HL-60 (cell line): ENCODE measurements around the gene TNFRSF12A.

Experiments used
- GABPA ChIP-seq: IDR thresholded peaks from 2 replicates; pipeline ENCODE4 v1.6.1; 2012; ENCODE audit warnings: low read depth
- POLR2AphosphoS5 ChIP-seq: IDR thresholded peaks from 2 replicates; pipeline ENCODE4 v1.6.1; 2012; ENCODE audit warnings: low read depth
- SPI1 ChIP-seq: IDR thresholded peaks from 2 replicates; pipeline ENCODE4 v1.6.1; 2012; ENCODE audit warnings: low read depth, mild to moderate bottlenecking, borderline replicate concordance
- TF ChIP-seq, protein P1 (sequence below): IDR thresholded peaks from one replicate; pipeline ENCODE4 v1.5.1; 2011; ENCODE audit warnings: low read length, control low read depth, inconsistent platforms; ENCODE audit not compliant: insufficient read depth
- TF ChIP-seq, protein P2 (sequence below): IDR thresholded peaks from 2 replicates; pipeline ENCODE4 v1.6.1; 2012; ENCODE audit warnings: low read depth; ENCODE audit not compliant: insufficient replicate concordance

DNA sequence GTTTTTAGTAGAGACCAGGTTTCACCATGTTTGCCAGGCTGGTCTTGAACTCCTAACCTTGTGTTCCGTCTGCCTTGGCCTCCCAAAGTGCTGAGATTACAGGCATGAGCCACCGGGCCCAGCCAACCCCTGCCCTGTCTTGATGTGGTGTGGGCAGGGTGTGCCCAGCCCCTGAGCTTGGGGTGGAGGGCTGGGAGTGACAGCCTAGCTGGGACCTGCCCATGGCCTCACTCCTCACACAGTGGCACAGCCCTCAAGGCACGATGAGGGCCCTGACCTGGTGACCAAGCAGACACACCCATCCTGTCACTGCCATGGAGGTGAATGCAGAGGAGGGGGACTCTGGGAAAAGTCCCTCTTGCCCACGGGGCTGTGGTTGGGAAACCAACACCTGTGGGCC lies 48.3 kb downstream of the TNFRSF12A start:
- TF ChIP-seq, protein P1, sequence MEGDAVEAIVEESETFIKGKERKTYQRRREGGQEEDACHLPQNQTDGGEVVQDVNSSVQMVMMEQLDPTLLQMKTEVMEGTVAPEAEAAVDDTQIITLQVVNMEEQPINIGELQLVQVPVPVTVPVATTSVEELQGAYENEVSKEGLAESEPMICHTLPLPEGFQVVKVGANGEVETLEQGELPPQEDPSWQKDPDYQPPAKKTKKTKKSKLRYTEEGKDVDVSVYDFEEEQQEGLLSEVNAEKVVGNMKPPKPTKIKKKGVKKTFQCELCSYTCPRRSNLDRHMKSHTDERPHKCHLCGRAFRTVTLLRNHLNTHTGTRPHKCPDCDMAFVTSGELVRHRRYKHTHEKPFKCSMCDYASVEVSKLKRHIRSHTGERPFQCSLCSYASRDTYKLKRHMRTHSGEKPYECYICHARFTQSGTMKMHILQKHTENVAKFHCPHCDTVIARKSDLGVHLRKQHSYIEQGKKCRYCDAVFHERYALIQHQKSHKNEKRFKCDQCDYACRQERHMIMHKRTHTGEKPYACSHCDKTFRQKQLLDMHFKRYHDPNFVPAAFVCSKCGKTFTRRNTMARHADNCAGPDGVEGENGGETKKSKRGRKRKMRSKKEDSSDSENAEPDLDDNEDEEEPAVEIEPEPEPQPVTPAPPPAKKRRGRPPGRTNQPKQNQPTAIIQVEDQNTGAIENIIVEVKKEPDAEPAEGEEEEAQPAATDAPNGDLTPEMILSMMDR: no peak
- TF ChIP-seq, protein P2, sequence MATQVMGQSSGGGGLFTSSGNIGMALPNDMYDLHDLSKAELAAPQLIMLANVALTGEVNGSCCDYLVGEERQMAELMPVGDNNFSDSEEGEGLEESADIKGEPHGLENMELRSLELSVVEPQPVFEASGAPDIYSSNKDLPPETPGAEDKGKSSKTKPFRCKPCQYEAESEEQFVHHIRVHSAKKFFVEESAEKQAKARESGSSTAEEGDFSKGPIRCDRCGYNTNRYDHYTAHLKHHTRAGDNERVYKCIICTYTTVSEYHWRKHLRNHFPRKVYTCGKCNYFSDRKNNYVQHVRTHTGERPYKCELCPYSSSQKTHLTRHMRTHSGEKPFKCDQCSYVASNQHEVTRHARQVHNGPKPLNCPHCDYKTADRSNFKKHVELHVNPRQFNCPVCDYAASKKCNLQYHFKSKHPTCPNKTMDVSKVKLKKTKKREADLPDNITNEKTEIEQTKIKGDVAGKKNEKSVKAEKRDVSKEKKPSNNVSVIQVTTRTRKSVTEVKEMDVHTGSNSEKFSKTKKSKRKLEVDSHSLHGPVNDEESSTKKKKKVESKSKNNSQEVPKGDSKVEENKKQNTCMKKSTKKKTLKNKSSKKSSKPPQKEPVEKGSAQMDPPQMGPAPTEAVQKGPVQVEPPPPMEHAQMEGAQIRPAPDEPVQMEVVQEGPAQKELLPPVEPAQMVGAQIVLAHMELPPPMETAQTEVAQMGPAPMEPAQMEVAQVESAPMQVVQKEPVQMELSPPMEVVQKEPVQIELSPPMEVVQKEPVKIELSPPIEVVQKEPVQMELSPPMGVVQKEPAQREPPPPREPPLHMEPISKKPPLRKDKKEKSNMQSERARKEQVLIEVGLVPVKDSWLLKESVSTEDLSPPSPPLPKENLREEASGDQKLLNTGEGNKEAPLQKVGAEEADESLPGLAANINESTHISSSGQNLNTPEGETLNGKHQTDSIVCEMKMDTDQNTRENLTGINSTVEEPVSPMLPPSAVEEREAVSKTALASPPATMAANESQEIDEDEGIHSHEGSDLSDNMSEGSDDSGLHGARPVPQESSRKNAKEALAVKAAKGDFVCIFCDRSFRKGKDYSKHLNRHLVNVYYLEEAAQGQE: no peak
- TF ChIP-seq POLR2AphosphoS5 (no peak), SPI1 (no peak), GABPA (no peak)
